ENCODE measurements around the gene NBAS. TPM values are rescaled to one million over a fixed set of nuclear protein-coding genes. Genes with fewer than 3 reads are reported as not detected.

The NBAS gene
- total and polyA plus RNA-seq, 2 donors (not counting 3 experiments of a cell fraction or from before 2014, with no cell fraction given): 29.4 to 43.0 TPM

- Histone ChIP-seq H3K27me3 (ENCODE audit: control insufficient read depth in 2 of 2, insufficient read depth in 2 of 2, low read length in 2 of 2) (no peaks in the 10 kb centered on the region), H3K9me1 (replicated peaks; ENCODE audit: control insufficient read depth, extremely low read depth, insufficient read depth, low read length) (no peaks in the 10 kb centered on the region), H3K4me1 (ENCODE audit: control insufficient read depth, extremely low read depth, insufficient read depth, low read length) (no peaks in the 10 kb centered on the region), H3K79me2 (ENCODE audit: control insufficient read depth, insufficient read depth, low read length) (no peaks in the 10 kb centered on the region), H3K9me3 (replicated peaks; ENCODE audit: control insufficient read depth, insufficient read depth, low read length) (no peaks in the 10 kb centered on the region), H3K4me2 (ENCODE audit: insufficient read depth, low read length) (no peak overlapping the region), H4K20me1 (replicated peaks; ENCODE audit: control insufficient read depth, extremely low read depth, insufficient read depth, low read length) (no peaks in the 10 kb centered on the region), H3K36me3 (ENCODE audit: control insufficient read depth in 2 of 2, extremely low read depth in 1 of 2, insufficient read depth in 2 of 2, low read length in 2 of 2) (peaks cover 0 to 4% of the 10 kb centered on the region in 2 experiments), H3K9ac (replicated peaks; ENCODE audit: extremely low read depth, insufficient read depth, low read length) (no peak overlapping the region), H2AFZ (ENCODE audit: low read depth, low read length) (no peak overlapping the region), H3K27ac (ENCODE audit: insufficient read depth, low read depth, low read length) (no peak overlapping the region), H3K4me3 (replicated peaks in 1 of 3; ENCODE audit: insufficient read depth in 1 of 3, low read depth in 1 of 3, low read length in 3 of 3) (no peak overlapping the region)
- BruUV-seq (replicated peaks): no TSS peak
- POLR2A ChIA-PET: no interaction called here
- intact Hi-C loops (cut with micrococcal nuclease) (no loop called here), dilution Hi-C loops (cut with MboI; ENCODE audit: extremely low pct_ligation_motif_present, low sequenced_read_pairs) (no loop called here)
- no peak for DNase-seq (ENCODE audit: low read depth, low spot score)
- no peak for FAIRE-seq
- CTCF ChIA-PET: interaction anchor here (1.0 kb wide), 1 partner anchor 10 kb away, joined by 3 read pairs; no protein-coding TSS in a partner anchor
- TF ChIP-seq POLR2AphosphoS5 (IDR thresholded peaks at IDR 0.05; ENCODE audit: insufficient read depth, low read depth, low read length) (no peak), JUN (IDR thresholded peaks at IDR 0.05; ENCODE audit: borderline replicate concordance, insufficient read depth, insufficient read length, low read depth) (no peak), MYC (IDR thresholded peaks at IDR 0.05; ENCODE audit: low read depth, low read length) (no peak), FOS (IDR thresholded peaks at IDR 0.05; ENCODE audit: borderline replicate concordance, insufficient read depth, low read length) (no peak), CTCF (IDR thresholded peaks at IDR 0.05; ENCODE audit: extremely low read depth in 1 of 2, insufficient read depth in 1 of 2, low read depth in 1 of 2, low read length in 2 of 2) (no peak), POLR2A (IDR thresholded peaks at IDR 0.05; ENCODE audit: low read depth, low read length) (no peak), MAX (IDR thresholded peaks at IDR 0.05; ENCODE audit: insufficient read depth, insufficient read length) (no peak), EZH2 (IDR thresholded peaks at IDR 0.05; ENCODE audit: borderline replicate concordance, low read depth, low read length, severe bottlenecking) (no peak), GATA2 (IDR thresholded peaks at IDR 0.05; ENCODE audit: insufficient read depth, insufficient read length, low read depth, low read length) (no peak)
These were observed 371.9 kb downstream of the NBAS start for GRCh38 chr2:15189216-15189615.

Data from endothelial cell of umbilical vein (primary cell).